WTC11 (cell line): ENCODE data around the gene RAPGEF5.

Experiments
- CTCF ChIP-seq: fragments of 200-600 bp; IDR thresholded peaks from 2 replicates; pipeline ENCODE4 v1.8.0; 2022; ENCODE audit warnings: antibody characterized with exemption
- E2F1 ChIP-seq: sonication (generic); formaldehyde crosslinking; IDR thresholded peaks from 2 replicates; pipeline ENCODE4 v1.8.0; 2022; ENCODE audit warnings: mild to moderate bottlenecking, missing genetic modification reagents
- FOXJ3 ChIP-seq: sonication (generic); formaldehyde crosslinking; IDR thresholded peaks from 2 replicates; pipeline ENCODE4 v1.9.0; 2021; ENCODE audit warnings: missing genetic modification reagents, mild to moderate bottlenecking, borderline replicate concordance
- FOXP1 ChIP-seq: sonication (generic); formaldehyde crosslinking; IDR thresholded peaks from 2 replicates; pipeline ENCODE4 v1.8.0; 2022; ENCODE audit warnings: missing genetic modification reagents, mild to moderate bottlenecking, moderate library complexity, borderline replicate concordance
- GABPB1 ChIP-seq: sonication (generic); formaldehyde crosslinking; IDR thresholded peaks from 2 replicates; pipeline ENCODE4 v1.8.1; 2023; ENCODE audit warnings: mild to moderate bottlenecking, missing genetic modification reagents
- NR1H2 ChIP-seq: sonication (generic); formaldehyde crosslinking; IDR thresholded peaks from 2 replicates; pipeline ENCODE4 v1.9.0; 2021; ENCODE audit warnings: mild to moderate bottlenecking, moderate library complexity, missing genetic modification reagents
- SMAD4 ChIP-seq: sonication (generic); formaldehyde crosslinking; IDR thresholded peaks from 2 replicates; pipeline ENCODE4 v1.8.0; 2022; ENCODE audit warnings: mild to moderate bottlenecking, missing genetic modification reagents
- SOX15 ChIP-seq: fragments of 250-450 bp; sonication (Bioruptor Pico); IDR thresholded peaks from 2 replicates; pipeline ENCODE4 v1.9.0; 2021; ENCODE audit warnings: mild to moderate bottlenecking
- SP1 ChIP-seq: sonication (generic); formaldehyde crosslinking; conservative IDR thresholded peaks from 2 replicates; pipeline ENCODE4 v1.8.1; 2022; ENCODE audit warnings: missing genetic modification reagents
- TCF7 ChIP-seq: sonication (generic); formaldehyde crosslinking; IDR thresholded peaks from 2 replicates; pipeline ENCODE4 v1.8.0; 2022; ENCODE audit warnings: mild to moderate bottlenecking, low read depth, missing genetic modification reagents, moderate library complexity
- TF ChIP-seq, protein P1 (sequence below): fragments of 250-450 bp; sonication (Bioruptor Pico); IDR thresholded peaks from 2 replicates; pipeline ENCODE4 v1.8.0; 2021; ENCODE audit warnings: mild to moderate bottlenecking

DNA sequence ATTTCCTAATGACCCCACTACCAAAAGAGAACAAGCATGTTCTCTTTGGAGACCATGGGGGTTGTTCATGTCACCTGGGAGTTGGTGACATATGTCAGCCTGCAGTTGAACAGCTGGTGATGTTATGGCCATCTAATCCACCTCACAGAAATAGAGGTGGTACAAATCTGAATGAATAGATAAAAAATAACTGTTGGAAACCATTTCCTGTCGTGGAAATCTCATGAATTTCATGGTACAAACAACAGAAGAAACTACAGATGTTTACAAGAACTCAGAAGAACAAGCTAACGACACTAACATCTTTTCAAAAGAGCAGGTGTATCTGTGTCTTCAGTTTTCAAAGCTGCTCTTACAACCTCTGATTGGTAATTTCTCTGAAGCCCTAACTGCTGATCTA lies 81.3 kb downstream of the RAPGEF5 start:
- TF ChIP-seq SOX15 (CRISPR knock-in tag) (no peak), E2F1 (CRISPR knock-in tag) (no peak), CTCF (no peak), FOXP1 (no peak), SMAD4 (CRISPR knock-in tag) (no peak), SP1 (no peak), TCF7 (CRISPR knock-in tag) (no peak), FOXJ3 (CRISPR knock-in tag) (no peak), NR1H2 (CRISPR knock-in tag) (no peak), GABPB1 (no peak)
- TF ChIP-seq, protein P1, sequence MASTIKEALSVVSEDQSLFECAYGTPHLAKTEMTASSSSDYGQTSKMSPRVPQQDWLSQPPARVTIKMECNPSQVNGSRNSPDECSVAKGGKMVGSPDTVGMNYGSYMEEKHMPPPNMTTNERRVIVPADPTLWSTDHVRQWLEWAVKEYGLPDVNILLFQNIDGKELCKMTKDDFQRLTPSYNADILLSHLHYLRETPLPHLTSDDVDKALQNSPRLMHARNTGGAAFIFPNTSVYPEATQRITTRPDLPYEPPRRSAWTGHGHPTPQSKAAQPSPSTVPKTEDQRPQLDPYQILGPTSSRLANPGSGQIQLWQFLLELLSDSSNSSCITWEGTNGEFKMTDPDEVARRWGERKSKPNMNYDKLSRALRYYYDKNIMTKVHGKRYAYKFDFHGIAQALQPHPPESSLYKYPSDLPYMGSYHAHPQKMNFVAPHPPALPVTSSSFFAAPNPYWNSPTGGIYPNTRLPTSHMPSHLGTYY (CRISPR knock-in tag): no peak
